Superior temporal gyrus (tissue), 1 donor: ENCODE results near the gene MED19.
"Not testable (repeated sequence)": the region's sequence is repeated elsewhere in the genome, so short reads cannot be mapped to it uniquely, and the experiment has no call there.

Experiments used
- DNase-seq: peaks from one replicate; pipeline ENCODE4 v3.0.0-alpha.2; 2016; ENCODE audit errors: extremely low spot score

The MED19 gene

DNA sequence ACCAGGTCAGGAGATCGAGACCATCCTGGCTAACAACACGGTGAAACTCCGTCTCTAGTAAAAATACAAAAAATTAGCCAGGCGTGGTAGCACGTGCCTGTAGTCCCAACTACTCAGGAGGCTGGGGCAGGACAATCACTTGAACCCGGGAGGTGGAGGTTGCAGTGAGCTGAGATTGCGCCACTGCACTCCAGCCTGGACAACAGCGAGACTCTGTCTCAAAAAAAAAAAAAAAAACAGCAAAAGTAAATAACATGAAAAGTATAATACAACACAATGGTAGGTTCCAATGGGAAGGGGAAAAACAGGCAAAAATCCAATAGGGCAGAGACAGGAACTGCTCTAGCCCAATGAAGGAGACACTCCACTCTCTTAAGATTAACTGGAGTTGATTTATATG is 6.6 kb downstream of the MED19 start:
- DNase-seq = not testable (repeated sequence)

DNA sequence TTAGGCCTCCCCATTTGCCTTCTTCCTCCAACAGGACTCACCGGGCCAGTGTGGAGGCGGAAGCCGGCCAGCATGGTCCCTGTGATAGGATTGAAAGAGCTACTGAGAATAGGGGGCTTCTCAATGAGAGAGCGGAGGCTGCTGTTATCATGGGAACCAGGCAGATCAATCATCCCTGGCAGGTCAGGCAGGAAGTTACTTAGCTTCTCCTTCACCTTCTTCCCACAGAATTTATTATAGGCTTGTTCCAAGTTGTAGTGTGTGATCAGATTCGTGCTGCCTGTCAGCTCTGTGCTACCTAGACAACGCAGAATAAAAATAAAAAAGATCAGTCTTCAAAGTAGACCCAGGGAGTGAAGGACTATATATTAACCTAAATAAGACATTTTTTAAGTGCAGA is 7.1 kb downstream of the MED19 start:
- no peak for DNase-seq

DNA sequence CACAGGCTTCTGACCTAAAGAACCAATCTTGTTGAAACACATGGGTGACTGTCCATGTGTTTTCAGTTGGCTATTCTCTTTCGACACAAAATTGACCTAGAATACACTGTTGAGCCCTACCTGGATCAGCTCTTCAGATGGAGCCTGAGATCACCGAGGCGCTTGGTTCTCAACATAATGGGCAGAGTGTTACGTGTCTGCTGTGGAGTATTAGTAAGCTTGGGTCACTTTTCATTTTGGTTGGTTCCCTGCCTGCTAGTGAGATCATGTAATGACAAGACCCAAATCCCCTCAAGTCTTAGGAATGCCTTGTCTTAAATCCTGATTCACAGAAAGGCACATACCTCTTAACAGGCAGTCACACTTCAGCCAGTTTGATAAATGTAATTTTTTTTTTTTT is 8.7 kb downstream of the MED19 start:
- DNase-seq = no peak

DNA sequence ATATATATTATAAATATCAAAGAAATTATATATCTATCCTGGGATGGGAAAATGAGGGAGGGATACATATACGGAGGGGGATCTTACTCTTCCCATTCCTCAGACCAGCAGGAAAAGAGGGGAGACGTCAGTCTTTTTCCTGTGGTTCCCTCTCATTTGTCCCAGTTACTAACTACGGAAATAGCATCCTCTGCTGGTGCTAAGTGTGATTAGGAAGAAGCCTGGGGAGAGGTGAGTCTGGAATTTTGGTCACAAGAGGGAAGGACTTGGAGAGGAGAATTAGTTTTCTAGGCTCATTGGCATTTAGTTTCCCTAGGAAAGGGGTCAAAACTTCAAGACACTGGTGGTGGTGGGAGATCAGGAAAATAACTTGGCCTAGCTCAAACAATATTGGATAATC is 11.6 kb downstream of the MED19 start:
- no peak for DNase-seq

DNA sequence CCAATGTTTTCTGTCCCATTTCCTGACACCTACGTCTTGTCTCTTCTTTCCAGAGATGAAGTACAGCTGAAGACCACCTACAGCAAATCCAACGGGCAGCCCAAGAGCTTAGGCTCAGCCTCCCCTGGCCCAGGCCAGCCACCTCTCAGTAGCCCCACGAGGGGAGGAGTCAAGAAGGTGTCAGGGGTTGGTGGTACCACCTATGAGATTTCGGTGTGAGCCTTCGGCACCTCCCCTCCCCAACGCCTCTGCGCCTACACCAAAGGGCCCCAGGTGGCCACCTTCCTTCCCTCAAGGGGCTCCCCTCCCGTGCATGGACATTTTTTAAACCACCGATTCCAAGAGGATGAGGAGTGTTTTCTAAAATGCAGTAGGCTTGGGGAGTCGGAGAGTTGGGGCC is 12.2 kb downstream of the MED19 start:
- no peak for DNase-seq

DNA sequence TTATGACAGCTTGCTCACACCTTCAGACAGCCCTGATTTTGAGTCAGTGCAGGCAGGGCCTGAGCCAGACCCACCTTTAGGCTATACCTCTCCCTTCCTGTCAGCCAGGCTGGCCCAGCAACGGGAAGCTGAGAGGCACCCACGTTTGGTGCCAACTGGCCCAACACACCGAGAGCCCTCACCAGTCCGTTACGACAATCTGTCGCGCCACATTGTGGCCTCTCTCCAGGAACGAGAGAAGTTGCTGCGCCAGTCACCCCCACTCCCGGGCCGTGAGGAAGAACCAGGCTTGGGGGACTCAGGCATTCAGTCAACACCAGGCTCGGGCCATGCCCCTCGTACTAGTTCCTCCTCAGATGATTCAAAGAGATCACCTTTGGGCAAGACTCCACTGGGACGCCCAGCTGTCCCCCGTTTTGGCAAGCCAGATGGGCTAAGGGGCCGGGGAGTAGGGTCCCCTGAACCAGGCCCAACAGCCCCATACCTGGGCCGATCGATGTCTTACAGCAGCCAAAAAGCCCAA is 13.1 kb downstream of the MED19 start:
- DNase-seq = no peak

DNA sequence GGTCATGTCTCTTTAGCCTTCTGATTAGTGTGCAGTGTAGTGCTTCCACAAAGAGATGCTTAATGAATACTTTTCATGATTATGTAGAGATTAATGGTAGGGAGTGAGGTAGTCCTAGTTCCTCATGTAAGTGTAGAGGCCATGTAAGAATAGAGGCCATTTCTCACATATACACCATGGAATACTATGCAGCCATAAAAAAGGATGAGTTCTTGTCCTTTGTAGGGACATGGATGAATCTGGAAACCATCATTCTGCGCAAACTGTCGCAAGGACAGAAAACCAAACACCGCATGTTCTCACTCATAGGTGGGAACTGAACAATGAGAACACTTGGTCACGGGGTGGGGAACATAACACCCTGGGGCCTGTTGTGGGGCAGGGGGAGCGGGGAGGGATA is 21.5 kb downstream of the MED19 start:
- DNase-seq = not testable (repeated sequence)

DNA sequence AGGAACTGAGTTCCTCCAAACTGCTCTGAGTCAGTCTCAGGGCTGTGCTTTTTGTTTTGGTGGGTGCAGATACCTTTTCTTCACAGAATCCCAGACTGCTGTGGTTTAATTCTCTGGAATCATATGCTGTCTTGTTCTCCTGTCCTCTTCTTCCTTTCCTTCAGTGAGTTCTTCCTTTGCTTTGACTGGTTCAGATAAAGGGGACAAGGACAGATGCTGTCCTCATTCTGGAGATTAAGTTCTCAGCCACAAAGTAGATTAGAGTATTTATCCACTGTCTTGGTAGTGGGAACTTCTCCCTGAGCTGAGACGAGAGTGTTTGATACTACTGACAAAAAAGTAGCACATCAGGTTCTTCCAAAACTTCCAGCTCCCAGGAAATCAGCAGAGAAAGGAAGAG is 30.8 kb downstream of the MED19 start:
- no peak for DNase-seq

DNA sequence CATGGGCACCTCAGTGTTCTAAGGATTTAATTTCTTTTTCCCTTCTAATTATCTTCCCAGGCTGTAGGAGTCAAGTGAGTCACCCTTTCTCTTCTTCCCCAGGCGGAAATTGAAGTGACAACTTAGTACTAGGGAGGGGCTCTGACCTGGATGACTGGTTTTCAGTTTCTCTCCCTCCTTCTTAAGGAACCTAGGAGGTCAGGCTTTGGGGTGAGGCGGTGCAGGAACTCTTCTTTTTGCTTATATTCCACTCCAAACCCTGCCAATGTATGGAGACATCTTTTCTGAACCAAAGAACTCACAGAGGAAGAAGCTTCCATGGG is 31.5 kb downstream of the MED19 start:
- DNase-seq = no peak

DNA sequence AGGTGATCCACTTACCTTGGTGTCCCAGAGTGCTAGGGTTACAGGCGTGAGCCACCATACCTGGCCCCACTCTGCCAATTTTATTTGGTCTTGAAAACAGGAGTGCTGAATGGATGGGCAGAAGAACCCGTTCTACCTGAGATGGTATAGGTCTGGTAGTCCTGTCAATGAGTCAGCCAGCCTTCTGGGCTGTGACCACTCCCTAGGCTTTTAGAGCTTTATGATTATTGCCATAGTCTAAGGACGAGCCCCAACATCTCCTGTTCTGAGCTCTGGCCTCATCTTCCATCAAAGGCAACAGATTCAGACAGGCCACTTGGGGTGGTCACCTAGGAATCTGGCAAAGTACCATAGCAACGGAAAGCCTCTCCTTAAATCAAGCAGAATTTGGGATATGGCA is 32.6 kb downstream of the MED19 start:
- no peak for DNase-seq

DNA sequence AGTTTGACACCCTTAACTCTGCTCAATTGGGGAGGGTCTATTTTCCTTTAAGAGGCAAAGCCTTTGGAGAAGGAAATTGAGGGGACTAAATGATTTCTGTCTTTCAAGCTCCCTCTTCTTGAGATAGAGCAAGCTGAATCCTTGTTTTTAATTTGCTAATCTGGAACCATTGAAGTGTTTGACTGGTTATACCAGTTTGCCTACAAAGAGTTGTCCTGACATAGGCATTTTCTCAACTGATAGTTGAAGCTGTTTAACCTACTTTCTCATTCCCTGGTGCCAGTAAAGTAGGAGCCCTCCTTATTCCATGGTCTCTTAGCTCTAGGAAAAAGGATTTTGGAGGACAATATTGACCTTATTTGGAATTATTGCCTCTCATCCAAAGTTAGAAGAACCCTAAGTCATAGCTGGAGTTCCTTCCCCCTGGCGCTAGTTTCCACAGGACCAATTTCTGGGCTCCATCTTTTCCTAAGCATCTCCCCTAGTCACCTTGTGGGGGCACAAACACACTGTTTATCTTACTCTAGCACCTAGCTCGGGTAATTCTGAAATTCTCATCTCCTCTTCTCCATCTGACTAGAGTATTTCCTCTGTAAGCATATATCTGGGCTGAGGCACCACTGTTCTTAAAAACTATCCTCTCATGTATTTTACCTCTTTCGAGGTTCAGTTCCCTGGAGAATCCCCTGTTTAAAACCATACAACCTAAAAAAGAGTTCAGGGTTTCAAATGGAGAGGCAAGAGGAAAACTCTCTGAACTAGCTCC is 36.7 kb downstream of the MED19 start:
- no peak for DNase-seq

DNA sequence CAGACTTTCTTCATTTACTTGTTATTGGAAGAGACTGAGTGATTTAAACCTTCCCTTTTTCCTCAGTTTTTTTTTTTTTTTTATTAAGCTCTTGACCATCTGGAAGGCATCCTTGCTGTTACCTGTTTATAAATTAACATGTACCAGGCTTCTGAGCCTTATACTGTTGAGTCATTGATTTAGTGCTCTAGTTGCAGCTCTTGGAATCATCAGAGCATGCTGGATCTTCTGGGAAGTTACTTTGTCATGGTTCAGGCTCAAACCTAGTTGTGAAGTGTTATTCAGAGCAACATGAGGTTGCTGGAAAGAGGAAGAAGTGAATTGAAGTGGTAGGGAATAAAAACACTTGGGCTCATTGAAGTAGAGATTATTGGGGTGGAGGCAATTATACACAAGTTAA is 37.8 kb downstream of the MED19 start:
- no peak for DNase-seq

DNA sequence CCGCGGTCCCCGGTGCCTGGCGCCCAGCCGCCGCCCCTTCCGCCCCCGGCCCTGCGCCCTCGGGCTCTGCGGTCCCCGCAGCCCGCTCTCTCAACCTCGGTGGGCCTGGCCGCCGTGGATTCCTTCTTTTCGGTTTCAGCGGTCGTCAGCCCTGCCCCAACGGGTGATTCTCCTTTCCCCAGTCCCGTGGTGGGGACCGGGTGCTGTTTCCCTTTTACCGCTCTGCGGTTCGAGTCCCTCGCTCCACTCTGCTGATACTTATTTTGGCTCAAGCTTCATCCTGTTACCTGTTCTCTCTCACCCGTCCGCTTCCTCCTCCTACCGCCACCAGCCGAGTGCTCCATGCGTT is 43.6 kb downstream of the MED19 start:
- DNase-seq = no peak

DNA sequence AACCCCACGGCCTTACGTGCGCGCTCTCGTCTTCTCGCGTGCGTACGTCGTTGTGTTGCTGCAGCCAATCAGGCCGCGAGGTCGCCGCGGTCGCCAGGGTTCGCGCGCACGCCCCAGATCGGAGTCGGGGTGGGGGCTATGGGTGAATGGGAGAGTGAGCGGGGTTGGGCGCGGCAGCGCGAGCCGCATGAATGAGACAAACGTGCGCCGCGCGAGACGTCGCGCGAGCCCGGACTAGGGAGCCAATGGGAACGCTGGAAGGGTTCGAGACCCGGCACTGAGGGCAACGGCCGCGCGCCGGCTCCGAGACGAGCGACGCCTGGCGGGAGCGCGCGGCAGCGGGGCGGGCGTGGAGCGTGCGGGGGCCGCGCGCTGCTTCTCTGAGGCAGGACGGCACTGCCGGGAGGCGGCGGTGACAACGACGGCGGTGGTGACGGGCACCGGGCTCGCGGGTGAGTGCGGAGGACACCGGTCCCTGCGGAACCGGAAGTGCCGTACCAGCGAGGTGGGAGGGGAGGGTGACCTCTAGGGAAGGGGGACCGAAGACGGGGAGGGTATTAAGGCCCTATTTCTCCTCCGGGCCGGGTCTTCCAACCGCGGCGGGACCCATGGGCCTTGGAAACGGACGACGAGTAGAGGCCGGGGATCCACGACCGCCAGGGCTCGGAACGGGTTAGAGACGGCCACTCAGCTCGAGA is 44.1 kb downstream of the MED19 start, which contains the start of gene ZDHHC5:
TSS of gene ZDHHC5 (plus strand) at position 379 of the 698 bp plus-strand sequence. CDS start 4,977 bp downstream, outside the sequence.
- peak; percentile 99 for DNase-seq

DNA sequence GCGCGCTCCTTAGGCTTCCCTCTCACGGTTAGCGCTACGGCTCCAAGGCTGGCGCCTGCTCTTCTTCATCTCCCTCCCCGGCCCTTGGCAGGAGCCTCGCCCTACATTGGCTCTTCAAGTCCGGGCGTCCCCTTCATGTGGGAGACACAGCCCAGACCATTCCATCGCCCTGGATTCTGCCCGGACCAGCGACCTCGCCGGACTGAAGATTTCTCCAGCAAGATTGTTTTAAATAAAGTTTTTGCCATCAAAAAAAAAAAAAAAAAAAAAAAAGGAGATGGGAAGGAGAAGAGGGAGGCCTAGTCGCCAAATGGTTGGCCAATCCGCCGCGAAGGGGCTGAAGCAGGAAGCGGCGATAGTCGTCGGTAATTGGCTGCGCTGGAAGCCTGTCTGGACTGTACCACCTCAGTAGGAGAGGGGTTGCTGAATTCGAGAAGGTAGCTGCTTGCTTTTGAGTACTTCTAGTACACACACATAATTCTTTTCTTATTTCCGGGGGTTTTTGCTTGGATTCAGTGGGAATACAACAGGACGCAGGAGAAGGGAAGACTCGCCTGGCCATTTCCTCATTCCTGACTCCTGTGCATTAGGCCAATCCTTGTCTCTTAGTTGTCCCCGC is 44.8 kb downstream of the MED19 start:
- peak; percentile 100 for DNase-seq

DNA sequence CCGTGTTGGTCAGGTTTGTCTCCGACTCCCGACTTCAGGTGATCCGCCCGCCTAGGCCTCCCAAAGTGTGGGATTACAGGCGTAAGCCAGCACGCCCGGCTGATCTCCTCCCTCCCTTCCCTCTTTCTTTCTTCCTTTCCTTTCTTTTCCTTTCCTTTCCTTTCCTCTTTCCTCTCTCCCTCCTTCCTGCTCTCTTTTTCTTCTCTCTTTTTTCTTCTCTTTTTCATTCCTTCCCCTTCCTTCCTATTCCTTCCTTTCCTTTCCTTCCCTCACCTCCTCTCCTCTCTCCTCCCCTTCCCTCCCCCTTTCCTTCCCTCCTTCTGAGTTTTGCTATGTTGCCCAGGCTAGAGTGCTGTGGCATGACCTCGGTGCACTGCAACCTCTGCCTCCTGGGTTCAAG is 48.0 kb downstream of the MED19 start:
- no peak for DNase-seq

DNA sequence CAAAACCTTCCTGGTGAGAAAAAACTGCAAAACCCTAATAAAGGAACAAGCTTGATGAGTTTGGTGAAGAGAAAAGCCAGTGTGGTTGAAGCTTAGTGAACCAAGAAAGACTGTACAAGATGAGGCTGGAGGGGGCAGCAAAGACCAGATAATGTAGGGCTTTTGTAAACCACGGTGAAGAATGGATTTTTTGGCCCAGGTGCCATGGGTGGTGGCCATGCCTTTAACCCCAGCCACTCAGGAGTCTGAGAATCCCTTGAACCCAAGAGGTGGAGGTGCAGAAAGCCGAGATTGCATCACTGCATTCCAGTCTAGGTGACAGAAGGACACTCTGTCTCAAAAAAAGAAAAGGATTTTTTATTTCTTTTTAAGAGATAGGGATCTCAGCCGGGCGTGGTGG is 49.1 kb downstream of the MED19 start:
- no peak for DNase-seq

DNA sequence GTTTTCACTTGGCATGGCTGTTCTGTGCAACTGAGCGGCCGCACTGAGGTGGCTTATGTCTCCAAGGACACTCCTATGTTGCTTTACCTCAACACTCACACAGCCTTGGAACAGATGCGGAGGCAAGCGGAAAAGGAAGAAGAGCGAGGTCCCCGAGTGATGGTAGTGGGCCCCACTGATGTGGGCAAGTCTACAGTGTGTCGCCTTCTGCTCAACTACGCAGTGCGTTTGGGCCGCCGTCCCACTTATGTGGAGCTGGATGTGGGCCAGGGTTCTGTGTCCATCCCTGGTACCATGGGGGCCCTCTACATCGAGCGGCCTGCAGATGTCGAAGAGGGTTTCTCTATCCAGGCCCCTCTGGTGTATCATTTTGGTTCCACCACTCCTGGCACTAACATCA is 52.3 kb downstream of the MED19 start:
- no peak for DNase-seq

DNA sequence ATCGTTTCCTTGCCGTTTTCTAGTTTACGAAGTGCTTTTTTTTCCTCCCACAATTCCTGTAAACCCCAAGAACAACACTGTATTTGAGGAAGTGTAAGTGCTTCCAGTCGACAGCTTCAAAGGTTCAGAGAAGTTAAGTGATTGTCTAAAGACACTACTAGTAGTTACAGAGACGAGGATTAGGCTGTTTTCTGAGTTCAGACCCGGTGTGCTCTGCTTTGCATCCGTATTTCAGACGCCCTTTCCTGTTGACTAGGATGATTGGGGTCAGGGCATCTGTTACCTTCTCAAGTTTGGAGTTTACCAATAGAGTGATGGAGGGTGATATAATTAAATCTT is 54.0 kb downstream of the MED19 start:
- DNase-seq = no peak

DNA sequence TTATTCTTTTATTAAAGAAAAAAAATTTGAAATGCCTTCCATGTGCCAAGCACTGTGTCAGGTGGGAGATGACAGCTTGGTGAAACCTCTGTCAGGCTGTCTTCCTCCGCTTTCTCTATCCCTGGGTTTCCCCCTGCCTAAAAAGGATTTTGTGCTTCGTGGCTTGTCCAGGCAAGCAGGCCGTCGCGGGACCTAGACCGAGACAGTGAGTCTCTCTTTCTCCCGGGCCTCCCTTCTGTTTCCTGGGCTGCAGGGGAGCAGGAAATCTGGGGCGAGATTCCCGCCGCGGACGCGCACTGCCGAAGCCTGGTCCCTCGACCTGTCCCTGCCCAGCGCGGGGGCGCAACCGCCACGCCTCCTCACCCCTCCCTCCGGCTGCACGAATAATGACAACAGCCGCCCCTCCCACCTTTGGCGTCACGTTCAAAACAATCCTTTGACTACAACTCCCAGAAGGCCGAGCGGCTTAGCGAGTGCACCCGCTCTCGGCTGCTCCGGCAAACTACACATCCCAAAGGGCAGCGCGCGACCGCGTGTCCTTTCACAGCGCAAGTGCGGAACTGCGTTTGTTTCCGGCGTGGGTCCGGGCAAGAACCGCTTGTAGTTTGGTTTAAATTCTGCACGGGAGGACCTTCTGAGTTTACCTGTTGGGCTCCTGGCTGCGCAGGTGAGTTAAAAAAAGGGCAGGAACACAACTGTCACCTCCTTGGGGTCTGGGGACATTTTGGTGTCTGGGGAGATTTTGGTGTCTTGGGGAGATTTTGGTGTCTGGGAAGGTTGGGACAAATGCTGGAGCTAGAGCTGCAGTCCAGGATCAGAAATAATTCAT is 54.6 kb downstream of the MED19 start, which contains the start of gene CLP1:
TSS of gene CLP1 (plus strand) at position 569 of the 829 bp plus-strand sequence. CDS start 1,715 bp downstream, outside the sequence.
- DNase-seq = peak; percentile 100

DNA sequence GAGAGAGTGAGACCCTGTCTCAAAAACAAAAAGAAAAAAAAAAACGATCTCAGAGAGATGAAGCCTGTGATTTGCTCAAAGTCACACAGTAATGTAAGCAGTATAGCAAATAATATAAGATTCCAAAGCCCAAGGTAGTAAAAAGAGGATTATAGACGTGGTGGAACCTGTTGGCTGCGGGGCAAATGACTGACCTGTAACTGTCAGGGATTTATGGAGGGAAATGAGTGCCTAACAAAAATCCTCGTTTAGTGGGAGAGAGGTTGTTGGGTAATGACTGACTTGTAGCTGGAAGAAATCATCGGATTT is 55.2 kb downstream of the MED19 start:
- no peak for DNase-seq
